ENCODE results near the gene NSRP1.

Gene NSRP1

DNA sequence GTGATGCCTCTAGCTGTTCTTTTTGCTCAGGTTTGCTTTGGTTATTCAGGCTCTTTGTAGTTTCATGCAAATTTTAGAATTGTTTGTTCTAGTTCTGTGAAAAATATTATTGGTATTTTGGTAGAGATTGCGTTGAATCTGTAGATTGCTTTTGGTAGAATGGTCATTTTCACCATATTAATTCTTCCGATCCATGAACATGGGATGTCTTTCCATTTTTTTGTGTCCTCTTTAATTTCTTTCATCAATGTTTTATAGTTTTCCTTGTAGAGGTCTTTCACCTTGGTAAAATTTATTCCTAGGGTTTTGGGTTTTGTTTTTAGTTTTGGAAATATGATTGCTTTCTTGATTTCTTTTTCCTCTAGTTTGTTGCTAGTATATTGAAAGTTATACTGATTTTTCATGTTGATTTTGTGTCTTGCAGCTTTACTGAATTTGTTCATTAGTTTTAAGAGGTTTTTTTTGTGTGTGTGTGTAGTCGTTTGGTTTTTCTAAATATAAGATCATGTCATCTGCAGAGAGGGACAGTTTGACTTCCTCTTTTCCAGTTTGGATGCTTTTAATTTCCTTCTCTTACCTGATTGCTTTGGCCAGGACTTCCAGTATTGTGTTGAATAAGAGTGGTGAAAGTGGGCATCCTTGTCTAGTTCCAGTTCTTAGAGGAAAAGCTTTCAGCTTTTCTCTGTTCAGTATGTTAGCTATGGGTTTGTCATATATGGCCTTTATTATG lies 42.4 kb downstream of the NSRP1 start:
- H3K36me3 ChIP-seq (ENCODE audit: insufficient read depth, low read length): peaks cover 31% of the 10 kb centered on the region
- no peak overlapping the region for H3K27ac ChIP-seq (ENCODE audit: low read depth, low read length)
- no peak overlapping the region for H3K9ac ChIP-seq (ENCODE audit: low read depth, low read length)
- H3K4me3 ChIP-seq (ENCODE audit: low read length): no peak overlapping the region
- H3K27me3 ChIP-seq (ENCODE audit: insufficient read depth, low read length): no peaks in the 10 kb centered on the region
- no peaks in the 10 kb centered on the region for H3K4me1 ChIP-seq (ENCODE audit: insufficient read depth, low read length)
- WGBS: 94% methylated on average over 2 of the region's 3 CpGs
- peaks cover 2% of the 10 kb centered on the region; the same call in 1 of the 2 replicates for H3K9me3 ChIP-seq (ENCODE audit: insufficient read depth, low read depth, low read length)

DNA sequence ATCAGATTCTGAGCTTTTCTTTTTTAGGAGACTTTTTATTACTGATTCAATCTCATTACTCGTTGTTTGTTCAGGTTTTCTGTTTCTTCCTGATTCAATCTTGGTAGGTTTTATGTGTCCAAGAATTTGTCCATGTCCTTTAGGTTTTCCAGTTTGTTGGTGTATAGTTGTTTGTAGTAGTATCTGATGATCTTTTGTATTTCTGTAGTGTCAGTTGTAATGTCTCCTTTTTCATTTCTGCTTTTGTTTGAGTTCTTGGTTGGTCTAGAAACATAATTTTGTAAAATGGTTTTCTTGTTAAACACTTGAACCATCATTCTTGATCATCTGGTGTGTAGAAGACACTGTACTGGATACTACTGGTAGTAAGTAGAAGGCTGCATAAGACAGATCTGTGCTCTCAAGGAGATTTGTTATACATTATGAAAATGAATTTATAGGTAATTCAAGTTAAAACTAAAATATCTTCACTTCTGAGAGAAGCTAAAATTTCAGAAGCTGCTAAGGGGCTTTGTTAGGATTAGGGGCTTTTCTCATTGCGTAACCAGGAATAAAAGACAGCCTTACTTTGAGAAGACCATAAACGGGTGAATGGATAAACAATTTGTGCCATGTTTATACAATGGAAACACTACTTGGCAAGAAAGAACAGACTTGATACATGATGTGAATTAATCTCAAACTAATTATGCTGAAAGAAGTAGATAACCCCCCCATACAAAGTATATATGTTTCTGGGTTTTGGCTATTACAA lies 44.0 kb downstream of the NSRP1 start:
- no peak overlapping the region for H3K27ac ChIP-seq (ENCODE audit: low read depth, low read length)
- peaks cover 2% of the 10 kb centered on the region; the same call in 1 of the 2 replicates for H3K9me3 ChIP-seq (ENCODE audit: insufficient read depth, low read depth, low read length)
- WGBS: 94% methylated on average over 3 of the region's 3 CpGs
- H3K9ac ChIP-seq (ENCODE audit: low read depth, low read length): no peak overlapping the region
- H3K27me3 ChIP-seq (ENCODE audit: insufficient read depth, low read length): no peaks in the 10 kb centered on the region
- H3K36me3 ChIP-seq (ENCODE audit: insufficient read depth, low read length): peaks cover 31% of the 10 kb centered on the region
- no peaks in the 10 kb centered on the region for H3K4me1 ChIP-seq (ENCODE audit: insufficient read depth, low read length)
- no peak overlapping the region for H3K4me3 ChIP-seq (ENCODE audit: low read length)

GRCh38 chr17:30161601-30162000 lies 45.0 kb downstream of the NSRP1 start:
- H3K9me3 ChIP-seq (ENCODE audit: insufficient read depth, low read depth, low read length): peaks cover 2% of the 10 kb centered on the region; the same call in 1 of the 2 replicates
- no peaks in the 10 kb centered on the region for H3K27me3 ChIP-seq (ENCODE audit: insufficient read depth, low read length)
- peaks cover 34% of the 10 kb centered on the region for H3K36me3 ChIP-seq (ENCODE audit: insufficient read depth, low read length)
- no peak overlapping the region for H3K27ac ChIP-seq (ENCODE audit: low read depth, low read length)
- no peaks in the 10 kb centered on the region for H3K4me1 ChIP-seq (ENCODE audit: insufficient read depth, low read length)
- no peak overlapping the region for H3K4me3 ChIP-seq (ENCODE audit: low read length)
- no peak overlapping the region for H3K9ac ChIP-seq (ENCODE audit: low read depth, low read length)

GRCh38 chr17:30164531-30164930 lies 47.9 kb downstream of the NSRP1 start:
- Histone ChIP-seq H3K9ac (ENCODE audit: low read depth, low read length) (no peak overlapping the region), H3K36me3 (ENCODE audit: insufficient read depth, low read length) (peaks cover 31% of the 10 kb centered on the region), H3K4me3 (ENCODE audit: low read length) (no peak overlapping the region), H3K27me3 (ENCODE audit: insufficient read depth, low read length) (no peaks in the 10 kb centered on the region), H3K9me3 (ENCODE audit: insufficient read depth, low read depth, low read length) (no peaks in the 10 kb centered on the region), H3K4me1 (ENCODE audit: insufficient read depth, low read length) (no peaks in the 10 kb centered on the region), H3K27ac (ENCODE audit: low read depth, low read length) (no peak overlapping the region)
- over 99% methylated on average over 4 of the region's 4 CpGs for WGBS

GRCh38 chr17:30165147-30165546 lies 48.5 kb downstream of the NSRP1 start:
- no peak overlapping the region for H3K9ac ChIP-seq (ENCODE audit: low read depth, low read length)
- H3K9me3 ChIP-seq (ENCODE audit: insufficient read depth, low read depth, low read length): no peaks in the 10 kb centered on the region
- H3K27me3 ChIP-seq (ENCODE audit: insufficient read depth, low read length): no peaks in the 10 kb centered on the region
- H3K36me3 ChIP-seq (ENCODE audit: insufficient read depth, low read length): peaks cover 28% of the 10 kb centered on the region
- no peak overlapping the region for H3K27ac ChIP-seq (ENCODE audit: low read depth, low read length)
- WGBS: 88% methylated on average over 3 of the region's 3 CpGs
- no peak overlapping the region for H3K4me3 ChIP-seq (ENCODE audit: low read length)
- H3K4me1 ChIP-seq (ENCODE audit: insufficient read depth, low read length): no peaks in the 10 kb centered on the region

GRCh38 chr17:30165960-30166359 lies 49.3 kb downstream of the NSRP1 start:
- H3K9ac ChIP-seq (ENCODE audit: low read depth, low read length): no peak overlapping the region
- no peaks in the 10 kb centered on the region for H3K4me1 ChIP-seq (ENCODE audit: insufficient read depth, low read length)
- 100% methylated on average over 1 of the region's 1 CpG for WGBS
- H3K27me3 ChIP-seq (ENCODE audit: insufficient read depth, low read length): no peaks in the 10 kb centered on the region
- H3K4me3 ChIP-seq (ENCODE audit: low read length): no peak overlapping the region
- no peak overlapping the region for H3K27ac ChIP-seq (ENCODE audit: low read depth, low read length)
- H3K9me3 ChIP-seq (ENCODE audit: insufficient read depth, low read depth, low read length): no peaks in the 10 kb centered on the region
- peaks cover 30% of the 10 kb centered on the region for H3K36me3 ChIP-seq (ENCODE audit: insufficient read depth, low read length)

GRCh38 chr17:30170415-30170987 lies 53.9 kb downstream of the NSRP1 start:
- Histone ChIP-seq H3K9me3 (ENCODE audit: insufficient read depth, low read depth, low read length) (no peaks in the 10 kb centered on the region), H3K27ac (ENCODE audit: low read depth, low read length) (no peak overlapping the region), H3K27me3 (ENCODE audit: insufficient read depth, low read length) (no peaks in the 10 kb centered on the region), H3K9ac (ENCODE audit: low read depth, low read length) (no peak overlapping the region), H3K4me3 (ENCODE audit: low read length) (no peak overlapping the region), H3K4me1 (ENCODE audit: insufficient read depth, low read length) (no peaks in the 10 kb centered on the region), H3K36me3 (ENCODE audit: insufficient read depth, low read length) (peaks cover 56% of the 10 kb centered on the region)

DNA sequence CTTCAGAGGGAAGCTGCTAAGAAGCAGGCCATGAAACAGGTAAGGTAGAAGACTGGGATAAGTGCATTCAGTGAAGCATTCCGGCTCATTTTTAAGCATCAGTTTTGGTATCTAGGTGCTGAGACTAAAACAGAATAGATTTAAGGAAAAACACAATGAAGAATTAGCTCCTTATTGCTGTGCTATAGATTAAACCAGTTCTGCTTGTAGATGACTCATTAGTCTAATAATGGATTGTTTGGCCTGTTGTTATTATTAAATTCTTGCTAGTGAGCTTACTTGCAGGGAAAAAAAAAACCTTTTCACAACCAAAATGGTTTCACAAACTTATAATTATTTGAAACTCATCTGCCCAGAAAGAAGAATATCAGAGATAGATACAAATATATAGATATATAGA lies 55.9 kb downstream of the NSRP1 start:
- H3K4me1 ChIP-seq (ENCODE audit: insufficient read depth, low read length): no peaks in the 10 kb centered on the region
- no peak overlapping the region for H3K4me3 ChIP-seq (ENCODE audit: low read length)
- peaks cover 63% of the 10 kb centered on the region for H3K36me3 ChIP-seq (ENCODE audit: insufficient read depth, low read length)
- no peak overlapping the region for H3K9ac ChIP-seq (ENCODE audit: low read depth, low read length)
- H3K27me3 ChIP-seq (ENCODE audit: insufficient read depth, low read length): no peaks in the 10 kb centered on the region
- no peaks in the 10 kb centered on the region for H3K9me3 ChIP-seq (ENCODE audit: insufficient read depth, low read depth, low read length)
- WGBS: 85% methylated on average over 1 of the region's 1 CpG
- no peak overlapping the region for H3K27ac ChIP-seq (ENCODE audit: low read depth, low read length)

DNA sequence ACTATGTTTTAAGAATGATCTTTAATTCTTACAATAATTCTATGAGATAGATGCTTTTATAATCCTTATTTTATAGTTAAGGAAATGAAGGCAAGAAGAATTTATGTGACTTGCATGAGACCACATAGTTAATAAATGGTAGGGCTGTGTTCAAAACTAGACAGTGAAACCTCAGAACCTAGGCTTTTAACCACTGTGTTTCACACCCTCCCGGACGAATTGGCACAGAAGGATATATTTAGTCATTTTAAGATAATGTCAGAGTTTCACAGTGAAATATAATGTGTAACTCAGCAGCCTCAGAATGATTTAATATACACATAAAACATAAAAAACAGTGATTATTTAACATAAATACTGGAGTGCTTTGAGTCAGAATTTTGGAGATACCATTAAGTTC lies 57.0 kb downstream of the NSRP1 start:
- H3K27ac ChIP-seq (ENCODE audit: low read depth, low read length): no peak overlapping the region
- no peaks in the 10 kb centered on the region for H3K27me3 ChIP-seq (ENCODE audit: insufficient read depth, low read length)
- peaks cover 69% of the 10 kb centered on the region for H3K36me3 ChIP-seq (ENCODE audit: insufficient read depth, low read length)
- WGBS: 100% methylated on average over 2 of the region's 2 CpGs
- no peaks in the 10 kb centered on the region for H3K9me3 ChIP-seq (ENCODE audit: insufficient read depth, low read depth, low read length)
- no peaks in the 10 kb centered on the region for H3K4me1 ChIP-seq (ENCODE audit: insufficient read depth, low read length)
- H3K9ac ChIP-seq (ENCODE audit: low read depth, low read length): no peak overlapping the region
- no peak overlapping the region for H3K4me3 ChIP-seq (ENCODE audit: low read length)

DNA sequence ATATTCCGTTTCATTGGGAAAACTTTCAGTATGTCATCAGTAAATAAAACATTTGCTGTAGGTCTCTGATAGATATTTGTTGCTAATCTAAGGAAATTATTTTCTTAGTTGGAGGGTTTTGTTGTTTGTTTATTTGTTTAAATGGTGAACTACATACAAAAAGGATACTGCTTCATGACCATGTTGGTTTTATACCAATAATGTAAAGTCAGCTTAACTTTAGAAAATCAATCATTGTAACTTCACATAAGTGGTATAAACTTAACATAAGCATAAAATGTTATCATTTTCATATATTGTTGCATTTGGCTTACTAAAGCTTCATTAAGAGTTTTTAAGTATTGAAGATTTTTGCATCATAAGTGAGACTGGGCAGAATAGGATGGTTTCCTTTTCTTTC lies 57.9 kb downstream of the NSRP1 start:
- H3K9me3 ChIP-seq (ENCODE audit: insufficient read depth, low read depth, low read length): no peaks in the 10 kb centered on the region
- peaks cover 73% of the 10 kb centered on the region for H3K36me3 ChIP-seq (ENCODE audit: insufficient read depth, low read length)
- WGBS: 95% methylated on average over 1 of the region's 1 CpG
- H3K4me1 ChIP-seq (ENCODE audit: insufficient read depth, low read length): no peaks in the 10 kb centered on the region
- H3K4me3 ChIP-seq (ENCODE audit: low read length): no peak overlapping the region
- no peaks in the 10 kb centered on the region for H3K27me3 ChIP-seq (ENCODE audit: insufficient read depth, low read length)
- H3K27ac ChIP-seq (ENCODE audit: low read depth, low read length): no peak overlapping the region
- no peak overlapping the region for H3K9ac ChIP-seq (ENCODE audit: low read depth, low read length)

DNA sequence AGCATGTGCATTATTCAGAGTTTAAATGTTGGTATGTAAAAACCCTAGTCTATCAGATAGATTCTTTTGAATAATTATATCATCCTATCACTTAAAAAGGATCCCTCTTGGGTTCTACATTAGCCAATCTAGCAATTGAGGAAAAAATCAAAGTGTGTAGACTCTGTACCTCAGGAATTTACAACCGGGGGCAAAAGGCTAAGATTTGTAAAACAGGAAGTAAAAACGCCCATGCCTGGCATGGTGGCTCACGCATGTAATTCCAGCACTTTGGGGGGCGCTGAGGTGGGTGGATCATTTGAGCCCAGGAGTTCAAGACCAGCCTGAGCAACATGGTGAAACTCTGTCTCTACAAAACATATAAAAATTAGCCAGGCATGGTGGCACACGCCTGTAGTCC lies 60.2 kb downstream of the NSRP1 start:
- WGBS: 91% methylated on average over 5 of the region's 5 CpGs
- Histone ChIP-seq H3K27ac (ENCODE audit: low read depth, low read length) (no peak overlapping the region), H3K9ac (ENCODE audit: low read depth, low read length) (no peak overlapping the region), H3K4me1 (ENCODE audit: insufficient read depth, low read length) (no peaks in the 10 kb centered on the region), H3K36me3 (ENCODE audit: insufficient read depth, low read length) (peaks cover 89% of the 10 kb centered on the region), H3K27me3 (ENCODE audit: insufficient read depth, low read length) (no peaks in the 10 kb centered on the region), H3K9me3 (ENCODE audit: insufficient read depth, low read depth, low read length) (no peaks in the 10 kb centered on the region), H3K4me3 (ENCODE audit: low read length) (no peak overlapping the region)

All from HUES64 (cell line).